K562 (cell line): ENCODE results near the gene KRT36. TPM values are rescaled to one million over a fixed set of nuclear protein-coding genes. Genes with fewer than 3 reads are reported as not detected.

Source experiments
- ATAC-seq: fragments of 200-7000 bp; cut with Tn5 transposase; 3 replicates; pipeline ENCODE4 v1.9.1; 2020; ENCODE audit warnings: moderate library complexity
- BruUV-seq: library from RNA; stranded (reverse); fragments of 400-500 nt; replicated peaks from 2 replicates; lab custom pipeline; 2021; lab: Mats Ljungman, UMichigan
- CTCF ChIA-PET: fragments of 300-600 bp; formaldehyde crosslinking; extraction: SDS; loops from one replicate; lab custom pipeline; 2021; ENCODE audit warnings: low intra/inter-chr PET ratio; lab: Yijun Ruan, JAX
- POLR2A ChIA-PET: fragments of 300-600, 350-650 bp; sonication (Branson Sonifier 250); formaldehyde crosslinking; extraction: SDS; loops from one replicate; lab custom pipeline; 2021; ENCODE audit warnings: antibody characterized with exemption, inconsistent platforms; lab: Yijun Ruan, JAX
- DNase-seq, 4 experiments: peaks; one replicate each; pipeline versions ENCODE4 v3.0.0 to v3.0.0-alpha.2; 2011 to 2018; ENCODE audit warnings: low spot score in 3 of 4, mixed read lengths in 3 of 4; ENCODE audit errors: extremely low read depth in 1 of 4
- FAIRE-seq: peaks from 2 replicates; lab custom pipeline; 2011; peaks lifted over from hg19 to GRCh38; lab: Jason Lieb, UNC
- H2AFZ ChIP-seq: 2 replicates; pipeline ENCODE4 v1.6.0; 2011; ENCODE audit warnings: low read depth, low read length, control low read depth, inconsistent platforms
- H3K27ac ChIP-seq: fragments of 200-600 bp; 3 replicates; pipeline ENCODE4 v1.8.0; 2011; ENCODE audit warnings: low read depth, mild to moderate bottlenecking, control low read depth, inconsistent platforms, low read length, moderate library complexity, mixed read lengths; ENCODE audit errors: extremely low read depth
- H3K27me3 ChIP-seq, 2 experiments: fragments of 300-600 bp in 1 of 2; 2 replicates in 1 of 2; 3 replicates in 1 of 2; pipeline versions ENCODE4 v1.6.0 to v1.8.0; 2011; ENCODE audit warnings: inconsistent platforms in 2 of 2, low read length in 2 of 2, mild to moderate bottlenecking in 1 of 2, mixed read lengths in 1 of 2, moderate library complexity in 1 of 2; ENCODE audit not compliant: control insufficient read depth in 2 of 2, insufficient read depth in 2 of 2
- H3K36me3 ChIP-seq: fragments of 300-600 bp; 3 replicates; pipeline ENCODE4 v1.8.0; 2011; ENCODE audit warnings: mild to moderate bottlenecking, low read length, inconsistent platforms; ENCODE audit not compliant: control insufficient read depth, insufficient read depth
- H3K4me1 ChIP-seq, 2 experiments: fragments of 200-600 bp in 1 of 2; replicated peaks in 1 of 2; 2 replicates in 1 of 2; 3 replicates in 1 of 2; pipeline versions ENCODE4 v1.5.1 to v1.8.0; 2011; ENCODE audit warnings: inconsistent platforms in 2 of 2, low read length in 2 of 2, mild to moderate bottlenecking in 1 of 2, mixed read lengths in 1 of 2, moderate library complexity in 1 of 2; ENCODE audit not compliant: control insufficient read depth in 2 of 2, insufficient read depth in 2 of 2
- H3K4me2 ChIP-seq: 2 replicates; pipeline ENCODE4 v1.6.1; 2011; ENCODE audit warnings: low read length, control low read depth, inconsistent platforms, mixed read lengths; ENCODE audit not compliant: insufficient read depth
- H3K4me3 ChIP-seq: fragments of 200-600 bp; sonication (generic), shearing (Covaris generic); 2 replicates; pipeline ENCODE4 v1.5.1; 2016; ENCODE audit warnings: control low read depth, inconsistent platforms
- H3K79me2 ChIP-seq: fragments of 200-600 bp; 3 replicates; pipeline ENCODE4 v1.8.0; 2011; ENCODE audit warnings: low read length, inconsistent platforms; ENCODE audit not compliant: control insufficient read depth, insufficient read depth
- H3K9ac ChIP-seq, 2 experiments: 2 replicates each; pipeline versions ENCODE4 v1.6.0 to v1.6.1; 2011; ENCODE audit warnings: low read depth in 2 of 2, low read length in 2 of 2, control low read depth in 1 of 2, inconsistent platforms in 1 of 2, mild to moderate bottlenecking in 1 of 2, mixed read lengths in 1 of 2; ENCODE audit not compliant: insufficient read depth in 1 of 2
- H3K9me1 ChIP-seq: one replicate; pipeline ENCODE4 v1.6.0; 2011; ENCODE audit warnings: inconsistent platforms, mild to moderate bottlenecking, low read length, moderate library complexity; ENCODE audit not compliant: control insufficient read depth, insufficient read depth
- H3K9me3 ChIP-seq: replicated peaks from 2 replicates; pipeline ENCODE4 v1.5.1; 2011; ENCODE audit warnings: low read depth, low read length, inconsistent platforms; ENCODE audit not compliant: control insufficient read depth, insufficient read depth
- H4K20me1 ChIP-seq: replicated peaks from 2 replicates; pipeline ENCODE4 v1.6.1; 2011; ENCODE audit warnings: low read length, inconsistent platforms, mixed read lengths; ENCODE audit not compliant: control insufficient read depth, insufficient read depth
- ARHGAP35 ChIP-seq: fragments of 450-650 bp; IDR thresholded peaks from 2 replicates; pipeline ENCODE4 v1.6.1; 2018; ENCODE audit not compliant: partially characterized antibody
- BRD4 ChIP-seq: fragments of 200-600 bp; sonication (generic); IDR thresholded peaks from 2 replicates; pipeline ENCODE4 v1.6.1; 2017; ENCODE audit warnings: inconsistent platforms
- HMG20A ChIP-seq: fragments of 450-650 bp; formaldehyde crosslinking; conservative IDR thresholded peaks from 2 replicates; pipeline ENCODE4 v1.4.0; 2020; ENCODE audit warnings: mild to moderate bottlenecking, mixed read lengths
- NFATC3 ChIP-seq: fragments of 450-650 bp; IDR thresholded peaks from 2 replicates; pipeline ENCODE4 v1.6.1; 2017; ENCODE audit warnings: mild to moderate bottlenecking
- NFIC ChIP-seq: fragments of 450-650 bp; IDR thresholded peaks from 2 replicates; pipeline ENCODE4 v1.6.1; 2017; ENCODE audit warnings: mild to moderate bottlenecking, inconsistent platforms
- PTRF ChIP-seq: fragments of 450-650 bp; IDR thresholded peaks from 2 replicates; pipeline ENCODE4 v1.6.1; 2016; ENCODE audit warnings: mild to moderate bottlenecking, missing genetic modification characterization, missing compliant biosample characterization
- TAF15 ChIP-seq: fragments of 200-400 bp; formaldehyde crosslinking; IDR thresholded peaks from 2 replicates; pipeline ENCODE4 v1.6.1; 2017; ENCODE audit warnings: mild to moderate bottlenecking, low read depth, low read length, moderate library complexity
- U2AF2 ChIP-seq: fragments of 200-400 bp; formaldehyde crosslinking; optimal IDR thresholded peaks from 2 replicates; pipeline ENCODE3; 2017; ENCODE audit warnings: low read depth, mild to moderate bottlenecking, low read length
- ZBTB8A ChIP-seq: fragments of 450-650 bp; IDR thresholded peaks from 2 replicates; pipeline ENCODE4 v1.6.1; 2018; ENCODE audit warnings: mild to moderate bottlenecking, moderate library complexity; ENCODE audit not compliant: partially characterized antibody
- ZFP36 ChIP-seq: fragments of 150-350 bp; IDR thresholded peaks from 2 replicates; pipeline ENCODE4 v1.6.1; 2018; ENCODE audit warnings: low read length, low read depth; ENCODE audit not compliant: partially characterized antibody
- ZNF766 ChIP-seq: fragments of 200-800 bp; sonication (Bioruptor generic); conservative IDR thresholded peaks from 2 replicates; pipeline ENCODE4 v1.6.1; 2016; ENCODE audit warnings: missing genetic modification characterization, missing compliant biosample characterization
- WGBS: fragments of 100-300 bp; shearing (Covaris generic); methylation state at CpG from one replicate; pipeline ENCODE4 v1.1.6; 2016; ENCODE audit warnings: low coverage, mixed read lengths; ENCODE audit not compliant: insufficient coverage; ENCODE audit errors: missing lambda C conversion rate; 5-methylcytosine and 5-hydroxymethylcytosine counted together
- in situ Hi-C: fragments of 300-500 bp; cut with MboI; formaldehyde crosslinking; loops from 4 replicates; pipeline ENCODE4 v1.15.0; 2018; ENCODE audit warnings: inconsistent platforms, mixed read lengths
- intact Hi-C: fragments of 100-400 bp; cut with micrococcal nuclease; formaldehyde crosslinking; loops from 2 replicates; pipeline ENCODE4 v1.14.2; 2022
- polyA plus RNA-seq, 8 experiments: library from polyadenylated mRNA; depleted of rRNA in 4 of 8; stranded (reverse) in 5 of 8; unstranded in 3 of 8; fragments of >200 nt; fragmentation: Nextera tagmentation in 2 of 8; fragmentation: Illumina TruSeq in 1 of 8; extraction: Ambion mirVana in 2 of 8; extraction: Trizol in 1 of 8; gene quantifications; 2 replicates each; pipeline versions ENCODE4 v1.2.1 to v1.2.3, GENCODE V29; 2011 to 2014; ENCODE audit warnings: inconsistent platforms in 1 of 8, missing spikeins in 1 of 8
- total RNA-seq, 7 experiments: library from RNA; depleted of rRNA in 6 of 7; stranded (reverse); fragments of >200 nt in 6 of 7; fragmentation: Illumina TruSeq in 2 of 7; extraction: Trizol in 2 of 7; gene quantifications; 2 replicates each; pipeline versions ENCODE4 v1.2.1 to v1.2.3, GENCODE V29; 2011 to 2021; ENCODE audit warnings: low replicate concordance in 1 of 7

KRT36 gene
- total and polyA plus RNA-seq, 9 of the 15 experiments (the other 6 are each of a cell fraction or from before 2014, with no cell fraction given), result 0.04 TPM; not detected in 8

GRCh38 chr17:41440531-41441033 lies 49.1 kb downstream of the KRT36 start, which contains the start of gene KRT38:
TSS of gene KRT38 (minus strand) at chr17:41440983. CDS start at chr17:41440921, 62 bp downstream.
- FAIRE-seq, result no peak
- no peaks in the 10 kb centered on the region for H3K36me3 ChIP-seq
- no peak within 1 kb of the TSS for H3K4me3 ChIP-seq
- CTCF ChIA-PET, result no interaction called here
- no TSS peak for BruUV-seq
- no peaks in the 10 kb centered on the region for H3K9me1 ChIP-seq
- no peak for DNase-seq
- H2AFZ ChIP-seq, result no peak within 1 kb of the TSS
- no peak within 1 kb of the TSS for H3K4me2 ChIP-seq
- H3K27ac ChIP-seq, result no peak within 1 kb of the TSS
- peaks cover 4 to 39% of the 10 kb centered on the region in 2 experiments; a peak in 4 of 5 replicates for H3K27me3 ChIP-seq
- no peak for ATAC-seq
- no peak for TF ChIP-seq ZNF766 (CRISPR knock-in tag)
- no peak for TF ChIP-seq PTRF (tag)
- no peak for TF ChIP-seq ZBTB8A
- no peak for TF ChIP-seq U2AF2
- no peak for TF ChIP-seq HMG20A (CRISPR knock-in tag)
- no peak for TF ChIP-seq BRD4
- TF ChIP-seq ZFP36, result no peak
- no peak for TF ChIP-seq NFATC3
- no peak for TF ChIP-seq TAF15
- no peak for TF ChIP-seq ARHGAP35
- no peak for TF ChIP-seq NFIC
- 0% methylated on average over 10 of the region's 10 CpGs for WGBS
- H3K9me3 ChIP-seq, result no peaks in the 10 kb centered on the region
- H3K79me2 ChIP-seq, result no peaks in the 10 kb centered on the region; the same call in 2 of the 3 replicates
- intact Hi-C loops, result no loop called here
- in situ Hi-C loops, result no loop called here
- no peaks in the 10 kb centered on the region for H4K20me1 ChIP-seq
- POLR2A ChIA-PET, result no interaction called here
- no peaks in the 10 kb centered on the region for H3K4me1 ChIP-seq
- no peak within 1 kb of the TSS for H3K9ac ChIP-seq
